Gastroesophageal sphincter (tissue), 4 donors: ENCODE results near the gene UCK1. TPM values are rescaled to one million over a fixed set of nuclear protein-coding genes. Genes with fewer than 3 reads are reported as not detected.

ENCODE experiments used
- ATAC-seq: fragments of 150-250 bp; one replicate; pipeline ENCODE4 v1.9.1; 2016; ENCODE audit warnings: mild to moderate bottlenecking, moderate library complexity
- H3K27ac ChIP-seq, 4 donors: fragments of 200-600 bp; sonication (generic) in 3 of 4; 1 replicate in 3 of 4; 2 replicates in 1 of 4; pipeline ENCODE4 v1.5.1; 2016 to 2019
- H3K27me3 ChIP-seq: fragments of 200-600 bp; sonication (generic); one replicate; pipeline ENCODE4 v1.5.1; 2019
- H3K36me3 ChIP-seq, 2 donors: fragments of 200-600 bp; sonication (generic); one replicate each; pipeline ENCODE4 v1.5.1; 2019; ENCODE audit warnings: control low read depth in 1 of 2
- H3K4me1 ChIP-seq, 3 donors: fragments of 200-600 bp; sonication (generic); 1 replicate in 2 of 3; 2 replicates in 1 of 3; pipeline ENCODE4 v1.5.1; 2016 to 2019; ENCODE audit warnings: control low read depth in 2 of 3
- H3K4me3 ChIP-seq, 2 donors: fragments of 200-600 bp; sonication (generic); one replicate each; pipeline ENCODE4 v1.5.1; 2019; ENCODE audit warnings: mild to moderate bottlenecking in 1 of 2, moderate library complexity in 1 of 2
- H3K9me3 ChIP-seq, 3 donors: fragments of 200-600 bp; sonication (generic); one replicate each; pipeline ENCODE4 v1.5.1; 2017 to 2019; ENCODE audit warnings: control low read depth in 2 of 3
- EP300 ChIP-seq: sonication (generic); formaldehyde crosslinking; IDR thresholded peaks from one replicate; pipeline ENCODE4 v1.6.1; 2017; ENCODE audit warnings: antibody characterized with exemption, mild to moderate bottlenecking
- POLR2A ChIP-seq, 2 donors: fragments of 450-650 bp; IDR thresholded peaks; one replicate each; pipeline ENCODE4 v1.6.1; 2017; ENCODE audit warnings: antibody characterized with exemption in 2 of 2, mild to moderate bottlenecking in 2 of 2, moderate library complexity in 1 of 2
- POLR2AphosphoS5 ChIP-seq: sonication (generic); formaldehyde crosslinking; IDR thresholded peaks from one replicate; pipeline ENCODE4 v1.6.1; 2017; ENCODE audit warnings: antibody characterized with exemption
- WGBS, 2 donors: methylation state at CpG; one replicate each; pipeline ENCODE4 v1.1.5; 2018; ENCODE audit warnings: low coverage in 1 of 2; 5-methylcytosine and 5-hydroxymethylcytosine counted together
- total RNA-seq, 4 donors: library from RNA; depleted of rRNA; stranded (reverse); fragments of >200 nt; gene quantifications; one replicate each; pipeline ENCODE4 v1.1.0, GENCODE V29; 2016
- TF ChIP-seq, protein P1 (sequence below), 4 experiments: fragments of 200-600 bp in 2 of 4; fragments of 450-650 bp in 2 of 4; sonication (generic) in 1 of 4; IDR thresholded peaks; one replicate each; pipeline ENCODE4 v1.5.1; 2017 to 2019; ENCODE audit warnings: antibody characterized with exemption in 4 of 4, mild to moderate bottlenecking in 2 of 4, moderate library complexity in 2 of 4

Gene UCK1
- total RNA-seq, 4 donors from 2014 or later, result 46.8 to 125 (median 51.4) TPM

DNA sequence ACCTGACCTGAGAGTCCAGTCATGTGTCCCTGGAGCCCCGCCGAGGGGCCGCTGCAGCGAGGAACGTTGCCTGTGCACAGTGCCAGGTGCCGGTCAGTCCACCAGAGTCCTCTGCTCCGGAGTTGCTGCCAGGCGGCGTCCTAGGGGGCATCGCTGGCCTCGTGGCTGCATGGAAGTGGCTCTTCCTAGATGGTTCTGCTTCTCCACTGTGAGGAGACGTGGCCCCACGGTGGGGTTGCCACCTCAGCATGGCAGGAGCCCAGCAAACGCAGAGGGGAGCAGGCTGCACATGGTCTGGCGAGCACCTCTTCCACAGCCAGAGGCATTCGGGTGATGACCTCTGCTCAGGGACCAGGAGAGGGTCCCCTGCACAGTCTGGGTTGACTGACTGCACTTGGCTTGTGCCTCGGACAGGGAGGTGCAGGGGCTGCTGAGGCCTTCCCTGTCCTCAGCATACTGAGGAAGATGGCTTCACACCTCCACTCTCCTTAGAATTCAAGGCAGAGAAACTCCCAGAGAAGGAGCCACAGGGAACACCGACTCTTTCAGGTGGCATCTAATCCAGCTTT lies 54.2 kb downstream of the UCK1 start:
- no peak for ATAC-seq
- H3K27ac ChIP-seq, result no peak overlapping the region
- peaks cover 0 to 97% of the 10 kb centered on the region in 2 donors for H3K36me3 ChIP-seq

DNA sequence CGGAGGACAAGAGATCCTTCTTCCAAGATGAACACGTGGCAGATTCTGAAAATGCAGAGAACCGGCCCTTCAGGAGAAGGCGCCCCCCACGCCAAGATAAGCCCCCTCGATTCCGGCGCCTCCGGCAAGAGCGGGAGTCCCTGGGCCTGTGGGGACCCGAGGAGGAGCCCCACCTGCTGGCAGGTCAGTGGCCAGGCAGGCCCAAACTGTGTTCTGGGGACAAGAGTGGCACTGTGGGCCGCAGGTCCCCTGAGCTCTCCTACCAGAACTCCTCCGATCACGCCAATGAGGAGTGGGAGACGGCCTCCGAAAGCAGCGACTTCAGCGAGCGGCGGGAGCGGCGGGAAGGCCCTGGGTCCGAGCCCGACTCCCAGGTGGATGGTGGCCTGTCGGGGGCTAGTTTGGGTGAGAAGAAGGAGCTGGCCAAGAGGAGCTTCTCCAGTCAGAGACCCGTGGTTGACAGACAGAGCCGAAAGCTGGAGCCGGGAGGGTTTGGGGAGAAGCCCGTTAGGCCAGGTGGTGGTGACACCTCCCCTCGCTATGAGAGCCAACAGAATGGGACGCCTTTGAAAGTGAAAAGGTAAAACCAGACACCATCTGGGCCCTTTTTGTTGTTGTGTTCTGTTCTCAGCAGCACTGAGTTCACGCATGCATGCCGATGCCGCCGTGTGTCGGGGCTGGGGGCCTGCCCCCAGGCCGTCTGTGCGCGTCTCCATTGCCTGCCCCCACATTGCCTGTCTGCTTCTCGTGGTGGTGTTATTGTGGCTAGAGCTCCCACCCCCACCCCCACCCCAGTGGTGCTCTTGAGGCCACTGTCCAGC lies 54.9 kb downstream of the UCK1 start:
- Histone ChIP-seq H3K9me3 (no peaks in the 10 kb centered on the region), H3K27ac (no peak overlapping the region), H3K36me3 (peaks cover 0 to 97% of the 10 kb centered on the region in 2 donors), H3K4me1 (peaks cover 0 to 11% (median 0%) of the 10 kb centered on the region in 3 donors), H3K27me3 (no peaks in the 10 kb centered on the region), H3K4me3 (no peak overlapping the region)
- TF ChIP-seq POLR2A (IDR thresholded peaks at IDR 0.05), result no peak
- TF ChIP-seq EP300, result no peak
- TF ChIP-seq, protein P1, sequence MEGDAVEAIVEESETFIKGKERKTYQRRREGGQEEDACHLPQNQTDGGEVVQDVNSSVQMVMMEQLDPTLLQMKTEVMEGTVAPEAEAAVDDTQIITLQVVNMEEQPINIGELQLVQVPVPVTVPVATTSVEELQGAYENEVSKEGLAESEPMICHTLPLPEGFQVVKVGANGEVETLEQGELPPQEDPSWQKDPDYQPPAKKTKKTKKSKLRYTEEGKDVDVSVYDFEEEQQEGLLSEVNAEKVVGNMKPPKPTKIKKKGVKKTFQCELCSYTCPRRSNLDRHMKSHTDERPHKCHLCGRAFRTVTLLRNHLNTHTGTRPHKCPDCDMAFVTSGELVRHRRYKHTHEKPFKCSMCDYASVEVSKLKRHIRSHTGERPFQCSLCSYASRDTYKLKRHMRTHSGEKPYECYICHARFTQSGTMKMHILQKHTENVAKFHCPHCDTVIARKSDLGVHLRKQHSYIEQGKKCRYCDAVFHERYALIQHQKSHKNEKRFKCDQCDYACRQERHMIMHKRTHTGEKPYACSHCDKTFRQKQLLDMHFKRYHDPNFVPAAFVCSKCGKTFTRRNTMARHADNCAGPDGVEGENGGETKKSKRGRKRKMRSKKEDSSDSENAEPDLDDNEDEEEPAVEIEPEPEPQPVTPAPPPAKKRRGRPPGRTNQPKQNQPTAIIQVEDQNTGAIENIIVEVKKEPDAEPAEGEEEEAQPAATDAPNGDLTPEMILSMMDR (IDR thresholded peaks at IDR 0.05), result peak in 2 of 4 experiments; percentile 23 to 54
- no peak for ATAC-seq
- WGBS, 2 donors, result 60 to 90% methylated on average over 1 to 2 of the region's 40 CpGs

More for the DNA sequence above, 54.2 kb downstream of the UCK1 start:
- WGBS, 2 donors, result no CpG with 5 or more reads among the region's 18 CpGs
- Histone ChIP-seq H3K27me3 (no peaks in the 10 kb centered on the region), H3K4me1 (peaks cover 0 to 18% (median 0%) of the 10 kb centered on the region in 3 donors), H3K4me3 (no peak overlapping the region), H3K9me3 (no peaks in the 10 kb centered on the region)
- no peak for TF ChIP-seq POLR2A (IDR thresholded peaks at IDR 0.05)
- no peak for TF ChIP-seq POLR2AphosphoS5
- TF ChIP-seq, protein P1 (IDR thresholded peaks at IDR 0.05), result no peak
- no peak for TF ChIP-seq EP300

DNA sequence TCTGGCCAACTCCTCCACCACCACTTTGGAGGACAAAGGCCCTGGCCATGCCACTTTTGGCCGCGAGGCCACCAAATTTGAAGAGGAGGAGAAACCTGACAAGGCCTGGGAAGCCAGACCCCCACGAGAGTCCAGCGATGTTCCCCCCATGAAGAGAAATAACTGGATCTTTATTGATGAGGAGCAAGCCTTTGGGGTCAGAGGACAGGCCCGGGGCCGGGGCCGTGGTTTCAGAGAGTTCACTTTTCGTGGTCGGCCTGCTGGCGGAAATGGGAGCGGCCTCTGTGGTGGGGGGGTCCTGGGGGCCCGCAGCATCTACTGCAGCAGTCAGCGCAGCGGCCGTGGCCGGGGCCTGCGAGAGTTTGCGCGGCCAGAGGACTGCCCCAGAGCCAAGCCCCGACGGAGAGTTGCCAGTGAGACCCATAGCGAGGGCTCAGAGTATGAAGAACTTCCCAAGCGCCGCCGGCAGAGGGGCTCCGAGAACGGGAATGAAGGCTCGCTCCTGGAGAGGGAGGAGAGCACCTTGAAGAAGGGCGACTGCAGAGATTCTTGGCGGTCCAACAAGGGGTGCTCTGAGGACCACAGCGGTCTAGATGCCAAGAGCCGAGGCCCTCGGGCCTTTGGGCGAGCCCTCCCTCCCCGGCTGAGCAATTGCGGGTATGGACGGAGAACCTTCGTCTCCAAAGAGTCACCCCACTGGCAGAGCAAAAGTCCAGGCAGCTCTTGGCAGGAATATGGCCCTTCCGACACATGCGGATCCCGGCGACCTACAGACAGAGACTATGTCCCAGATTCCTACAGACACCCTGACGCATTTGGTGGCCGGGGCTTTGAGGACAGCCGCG lies 55.7 kb downstream of the UCK1 start:
- Histone ChIP-seq H3K27ac (no peak overlapping the region), H3K4me1 (peaks cover 0 to 11% (median 0%) of the 10 kb centered on the region in 3 donors), H3K27me3 (no peaks in the 10 kb centered on the region), H3K36me3 (peaks cover 0 to 100% of the 10 kb centered on the region in 2 donors), H3K9me3 (no peaks in the 10 kb centered on the region), H3K4me3 (no peak overlapping the region)
- ATAC-seq, result no peak
- TF ChIP-seq POLR2AphosphoS5 (no peak), POLR2A (IDR thresholded peaks at IDR 0.05) (no peak), EP300 (no peak)
- TF ChIP-seq, protein P1 (IDR thresholded peaks at IDR 0.05), result no peak
- WGBS, 2 donors, result 84% methylated on average over 4 to 23 of the region's 46 CpGs

DNA sequence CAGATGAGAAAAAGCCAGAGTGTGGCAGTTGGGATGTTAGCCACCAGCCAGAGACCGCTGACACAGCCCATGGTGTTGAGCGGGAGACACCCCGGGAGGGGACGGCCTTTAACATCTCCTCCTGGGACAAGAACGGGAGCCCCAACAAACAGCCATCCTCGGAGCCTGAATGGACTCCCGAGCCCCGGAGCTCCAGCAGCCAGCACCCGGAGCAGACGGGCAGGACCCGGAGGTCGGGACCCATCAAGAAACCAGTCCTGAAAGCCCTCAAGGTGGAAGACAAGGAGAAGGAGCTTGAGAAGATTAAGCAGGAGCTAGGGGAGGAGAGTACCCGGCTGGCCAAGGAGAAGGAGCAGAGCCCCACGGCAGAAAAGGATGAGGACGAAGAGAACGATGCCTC lies 56.4 kb downstream of the UCK1 start:
- Histone ChIP-seq H3K4me3 (no peak overlapping the region), H3K36me3 (peaks cover 0 to 100% of the 10 kb centered on the region in 2 donors), H3K9me3 (no peaks in the 10 kb centered on the region), H3K27ac (no peak overlapping the region), H3K27me3 (no peaks in the 10 kb centered on the region), H3K4me1 (peaks cover 0 to 11% (median 0%) of the 10 kb centered on the region in 3 donors)
- 87 to 88% methylated on average over 6 to 8 of the region's 16 CpGs for WGBS, 2 donors
- TF ChIP-seq, protein P1 (IDR thresholded peaks at IDR 0.05), result no peak
- TF ChIP-seq POLR2A (IDR thresholded peaks at IDR 0.05) (no peak), POLR2AphosphoS5 (no peak), EP300 (no peak)
- ATAC-seq, result no peak
